Stomach (tissue), 9 donors: ENCODE measurements around the gene RNF207. TPM values are rescaled to one million over a fixed set of nuclear protein-coding genes. Genes with fewer than 3 reads are reported as not detected.
A peak's percentile ranks its signal among the peaks of the same experiment; 100 is the strongest.

Experiments used
- DNase-seq, 2 donors: peaks; one replicate each; pipeline versions ENCODE4 v3.0.0 to v3.0.0-alpha.2; 2013 to 2019
- H3K27ac ChIP-seq, 5 donors: fragments of 200-600 bp in 4 of 5; sonication (generic) in 4 of 5; one replicate each; pipeline ENCODE4 v1.5.1; 2013 to 2019; ENCODE audit warnings: mild to moderate bottlenecking in 1 of 5, moderate library complexity in 1 of 5
- H3K27me3 ChIP-seq, 3 donors: fragments of 200-600 bp; sonication (generic); one replicate each; pipeline ENCODE4 v1.5.1; 2017 to 2019; ENCODE audit warnings: mixed run types in 1 of 3
- H3K36me3 ChIP-seq, 4 donors: fragments of 200-600 bp; sonication (generic); 1 replicate in 3 of 4; 2 replicates in 1 of 4; pipeline ENCODE4 v1.5.1; 2016 to 2019
- H3K4me1 ChIP-seq, 4 donors: fragments of 200-600 bp; sonication (generic); one replicate each; pipeline ENCODE4 v1.5.1; 2016 to 2019
- H3K4me3 ChIP-seq, 4 donors: fragments of 200-600 bp; sonication (generic) in 3 of 4; one replicate each; pipeline ENCODE4 v1.5.1; 2016 to 2019; ENCODE audit warnings: mild to moderate bottlenecking in 1 of 4
- H3K9me3 ChIP-seq, 4 donors: fragments of 200-600 bp; sonication (generic); one replicate each; pipeline ENCODE4 v1.5.1; 2016 to 2019
- CTCF ChIP-seq, 7 experiments: fragments of 450-650 bp in 4 of 7; fragments of 200-600 bp in 3 of 7; sonication (generic) in 3 of 7; IDR thresholded peaks; one replicate each; pipeline ENCODE4 v1.5.1; 2016 to 2019; ENCODE audit warnings: antibody characterized with exemption in 7 of 7, control low read depth in 2 of 7, mild to moderate bottlenecking in 1 of 7
- EP300 ChIP-seq: sonication (generic); formaldehyde crosslinking; IDR thresholded peaks from one replicate; pipeline ENCODE4 v1.6.1; 2017; ENCODE audit warnings: antibody characterized with exemption
- POLR2A ChIP-seq, 4 donors: fragments of 450-650 bp; IDR thresholded peaks; one replicate each; pipeline ENCODE4 v1.6.1; 2016; ENCODE audit warnings: antibody characterized with exemption in 4 of 4, control low read depth in 2 of 4, mild to moderate bottlenecking in 1 of 4, moderate library complexity in 1 of 4
- POLR2AphosphoS5 ChIP-seq, 3 donors: sonication (generic); formaldehyde crosslinking; IDR thresholded peaks; one replicate each; pipeline ENCODE4 v1.6.1; 2016; ENCODE audit warnings: antibody characterized with exemption in 3 of 3
- WGBS, 5 donors: extraction: QIAGEN DNeasy Blood & Tissue Kit in 3 of 5; methylation state at CpG; one replicate each; pipeline versions ENCODE4 v1.1.5 to v1.1.7; 2013 to 2018; 5-methylcytosine and 5-hydroxymethylcytosine counted together
- intact Hi-C: fragments of 100-400 bp; cut with DNase I; formaldehyde crosslinking; loops from one replicate; pipeline ENCODE4 v1.15.1; 2023; ENCODE audit warnings: low total_unique reads
- polyA plus RNA-seq, 3 donors: library from polyadenylated mRNA; stranded (reverse); fragments of 200-250 nt; gene quantifications; one replicate each; pipeline ENCODE4 v1.2.3, GENCODE V29; 2013
- total RNA-seq, 5 donors: library from RNA; depleted of rRNA; stranded (reverse); fragments of >200 nt; gene quantifications; one replicate each; pipeline versions ENCODE4 v1.1.0 to v1.2.3, GENCODE V29; 2014 to 2016
- donor health status: healthy with polysubstance abuse.
- donor health status: Bipolar disorder and iron deficiency.
- donor health status: healthy.

RNF207 gene
- total and polyA plus RNA-seq, 8 donors: 1.5 to 112 (median 21.8) TPM

GRCh38 chr1:6244401-6245049 is 38.6 kb downstream of the RNF207 start:
- TF ChIP-seq CTCF (IDR thresholded peaks at IDR 0.05) (no peak), POLR2AphosphoS5 (IDR thresholded peaks at IDR 0.05) (no peak), POLR2A (IDR thresholded peaks at IDR 0.05) (no peak)
- intact Hi-C loops: loop anchor here (5.0 to 10.0 kb wide), 3 partner anchors 98 to 190 kb away; no protein-coding TSS in a partner anchor
- peaks cover 22 to 100% (median 86%) of the 10 kb centered on the region in 3 donors for H3K27me3 ChIP-seq
- no peak overlapping the region for H3K4me3 ChIP-seq
- H3K36me3 ChIP-seq: no peaks in the 10 kb centered on the region
- no peak for DNase-seq
- no peaks in the 10 kb centered on the region for H3K9me3 ChIP-seq
- H3K27ac ChIP-seq: no peak overlapping the region
- 4 to 6% (median 4%) methylated on average over 23 to 24 of the region's 24 CpGs for WGBS, 5 donors
- H3K4me1 ChIP-seq: peaks cover 35 to 53% (median 50%) of the 10 kb centered on the region in 4 donors

GRCh38 chr1:6245086-6245868 is 39.4 kb downstream of the RNF207 start:
- H3K4me3 ChIP-seq: peak overlapping the region in 3 of 4 donors; percentile 0 to 34 (median 16)
- 1 to 3% (median 2%) methylated on average over 20 to 79 of the region's 79 CpGs for WGBS, 5 donors
- TF ChIP-seq CTCF (IDR thresholded peaks at IDR 0.05) (peak in 5 of 7 experiments; percentile 61 to 89 (median 77)), POLR2A (IDR thresholded peaks at IDR 0.05) (no peak), POLR2AphosphoS5 (IDR thresholded peaks at IDR 0.05) (peak in 1 of 3 donors; percentile 37), EP300 (no peak)
- no peaks in the 10 kb centered on the region for H3K9me3 ChIP-seq
- intact Hi-C loops: loop anchor here (5.0 to 10.0 kb wide), 3 partner anchors 97 to 190 kb away; no protein-coding TSS in a partner anchor
- H3K36me3 ChIP-seq: no peaks in the 10 kb centered on the region
- DNase-seq: peak; percentile 83 to 95
- peaks cover 22 to 100% (median 85%) of the 10 kb centered on the region in 3 donors for H3K27me3 ChIP-seq
- peaks cover 35 to 59% (median 56%) of the 10 kb centered on the region in 4 donors for H3K4me1 ChIP-seq
- H3K27ac ChIP-seq: no peak overlapping the region

- peaks cover 22 to 100% (median 86%) of the 10 kb centered on the region in 3 donors for H3K27me3 ChIP-seq
- H3K4me3 ChIP-seq: peak overlapping the region in 3 of 4 donors; percentile 0 to 34 (median 16)
- H3K27ac ChIP-seq: no peak overlapping the region
- DNase-seq: peak; percentile 33 to 67
- intact Hi-C loops: loop anchor here (5.0 to 10.0 kb wide), 3 partner anchors 96 to 191 kb away; no protein-coding TSS in a partner anchor
- TF ChIP-seq POLR2AphosphoS5 (IDR thresholded peaks at IDR 0.05) (no peak), EP300 (no peak), POLR2A (IDR thresholded peaks at IDR 0.05) (no peak), CTCF (IDR thresholded peaks at IDR 0.05) (no peak)
- WGBS, 5 donors: 1 to 9% (median 4%) methylated on average over 19 to 49 of the region's 49 CpGs
- H3K9me3 ChIP-seq: no peaks in the 10 kb centered on the region
- H3K4me1 ChIP-seq: peaks cover 35 to 59% (median 56%) of the 10 kb centered on the region in 4 donors
- no peaks in the 10 kb centered on the region for H3K36me3 ChIP-seq
Observed at GRCh38 chr1:6245869-6246496, 40.1 kb downstream of the RNF207 start.
